T47D (cell line): Measurements from ENCODE around the gene NRARP.

Experiments used
- DNase-seq, 2 experiments: peaks; one replicate each; pipeline versions ENCODE4 v3.0.0 to v3.0.0-alpha.2; 2011 to 2012; ENCODE audit warnings: low read depth in 1 of 2, low spot score in 1 of 2
- JUND ChIP-seq: IDR thresholded peaks from 2 replicates; pipeline ENCODE4 v1.6.1; 2012; ENCODE audit warnings: low read depth
- in situ Hi-C: cut with HindIII; loops from 2 replicates; pipeline ENCODE4 v1.10.0; 2016; ENCODE audit warnings: low sequenced_read_pairs, low pct_unique_long_range_greater_than_20kb

NRARP gene

GRCh38 chr9:137318602-137319001 lies 16.5 kb upstream of the NRARP start:
- TF ChIP-seq JUND: no peak
- no peak for DNase-seq
- in situ Hi-C loops: no loop called here

GRCh38 chr9:137317718-137318511 lies 15.8 kb upstream of the NRARP start:
- TF ChIP-seq JUND: no peak
- in situ Hi-C loops: no loop called here
- DNase-seq: no peak

- no peak for DNase-seq
- no peak for TF ChIP-seq JUND
- in situ Hi-C loops: no loop called here
These were observed 15.1 kb upstream of the NRARP start for GRCh38 chr9:137317021-137317717.

- in situ Hi-C loops: no loop called here
- TF ChIP-seq JUND: no peak
- peak; percentile 95 to 97 for DNase-seq
These were observed 14.2 kb upstream of the NRARP start for GRCh38 chr9:137316012-137316981.

GRCh38 chr9:137315581-137316011 lies 13.5 kb upstream of the NRARP start:
- no peak for DNase-seq
- TF ChIP-seq JUND: no peak
- in situ Hi-C loops: no loop called here

- in situ Hi-C loops: no loop called here
- no peak for DNase-seq
- TF ChIP-seq JUND: no peak
These were observed 12.8 kb upstream of the NRARP start for GRCh38 chr9:137314561-137315560.

GRCh38 chr9:137313956-137314560 lies 12.0 kb upstream of the NRARP start:
- in situ Hi-C loops: no loop called here
- no peak for TF ChIP-seq JUND
- DNase-seq: peak; percentile 36 to 72

GRCh38 chr9:137313326-137313936 lies 11.4 kb upstream of the NRARP start:
- in situ Hi-C loops: no loop called here
- peak in 1 of 2 experiments; percentile 16 for DNase-seq
- no peak for TF ChIP-seq JUND

GRCh38 chr9:137312852-137313325 lies 10.8 kb upstream of the NRARP start:
- in situ Hi-C loops: no loop called here
- DNase-seq: peak in 1 of 2 experiments; percentile 18

GRCh38 chr9:137311986-137312851 lies 10.1 kb upstream of the NRARP start:
- TF ChIP-seq JUND: no peak
- in situ Hi-C loops: no loop called here
- DNase-seq: peak; percentile 38 to 71

More at GRCh38 chr9:137312852-137313325, 10.8 kb upstream of the NRARP start:
- TF ChIP-seq JUND: no peak
